K562 (cell line): ENCODE results near the gene SPRED2. TPM values are rescaled to one million over a fixed set of nuclear protein-coding genes. Genes with fewer than 3 reads are reported as not detected.
A peak's percentile ranks its signal among the peaks of the same experiment; 100 is the strongest.

ENCODE experiments used
- BRD9 ChIP-seq: fragments of 450-650 bp; IDR thresholded peaks from 2 replicates; pipeline ENCODE4 v1.6.1; 2018; ENCODE audit warnings: low read depth; ENCODE audit not compliant: partially characterized antibody
- CBX3 ChIP-seq, 2 experiments: IDR thresholded peaks; 1 replicate in 1 of 2; 2 replicates in 1 of 2; pipeline ENCODE4 v1.6.1; 2012; ENCODE audit warnings: inconsistent platforms in 2 of 2, low read length in 2 of 2, borderline replicate concordance in 1 of 2, control low read depth in 1 of 2
- CHD1 ChIP-seq: fragments of 200-600 bp; sonication (generic); IDR thresholded peaks from one replicate; pipeline ENCODE4 v1.6.1; 2012; ENCODE audit warnings: mild to moderate bottlenecking, moderate library complexity, low read length, inconsistent platforms
- CUX1 ChIP-seq: fragments of 200-800 bp; sonication (Bioruptor generic); IDR thresholded peaks from 2 replicates; pipeline ENCODE4 v1.6.1; 2016; ENCODE audit warnings: missing genetic modification characterization, missing compliant biosample characterization
- CXXC5 ChIP-seq: fragments of 250-450 bp; sonication (Bioruptor Pico); IDR thresholded peaks from 2 replicates; pipeline ENCODE4 v1.8.0; 2022; ENCODE audit warnings: inconsistent platforms, mild to moderate bottlenecking, moderate library complexity
- E2F3 ChIP-seq: fragments of 250-450 bp; sonication (Bioruptor Pico); IDR thresholded peaks from 2 replicates; pipeline ENCODE4 v1.4.0; 2020; ENCODE audit warnings: mild to moderate bottlenecking
- EP300 ChIP-seq: IDR thresholded peaks from 2 replicates; pipeline ENCODE4 v1.6.1; 2012; ENCODE audit warnings: low read length, improper control_type of control experiment
- ETV1 ChIP-seq: fragments of 450-650 bp; conservative IDR thresholded peaks from 2 replicates; pipeline ENCODE4 v1.6.1; 2016; ENCODE audit warnings: missing genetic modification characterization, control low read depth, low read depth, missing compliant biosample characterization
- HDAC8 ChIP-seq: fragments of 450-650 bp; IDR thresholded peaks from 2 replicates; pipeline ENCODE4 v1.6.1; 2016; ENCODE audit warnings: mild to moderate bottlenecking, missing genetic modification characterization, moderate library complexity, missing compliant biosample characterization
- MAFK ChIP-seq: IDR thresholded peaks from 2 replicates; pipeline ENCODE4 v1.6.1; 2011; ENCODE audit warnings: low read length, improper control_type of control experiment
- MYNN ChIP-seq, 2 experiments: sonication (generic); formaldehyde crosslinking in 1 of 2; IDR thresholded peaks; 2 replicates each; pipeline versions ENCODE4 v1.5.0 to v1.6.1; 2016 to 2020; ENCODE audit warnings: antibody characterized with exemption in 1 of 2, missing genetic modification reagents in 1 of 2
- NCOA4 ChIP-seq: fragments of 450-650 bp; IDR thresholded peaks from 2 replicates; pipeline ENCODE4 v1.6.1; 2018; ENCODE audit warnings: mild to moderate bottlenecking; ENCODE audit not compliant: partially characterized antibody
- RBM15 ChIP-seq: fragments of 200-400 bp; formaldehyde crosslinking; IDR thresholded peaks from 2 replicates; pipeline ENCODE4 v1.6.1; 2018; ENCODE audit warnings: mild to moderate bottlenecking, low read length, moderate library complexity; ENCODE audit not compliant: insufficient read depth
- SRSF9 ChIP-seq: fragments of 200-400 bp; formaldehyde crosslinking; IDR thresholded peaks from 2 replicates; pipeline ENCODE4 v1.6.1; 2017; ENCODE audit warnings: low read depth, low read length, borderline replicate concordance
- polyA plus RNA-seq, 8 experiments: library from polyadenylated mRNA; depleted of rRNA in 4 of 8; stranded (reverse) in 5 of 8; unstranded in 3 of 8; fragments of >200 nt; fragmentation: Nextera tagmentation in 2 of 8; fragmentation: Illumina TruSeq in 1 of 8; extraction: Ambion mirVana in 2 of 8; extraction: Trizol in 1 of 8; gene quantifications; 2 replicates each; pipeline versions ENCODE4 v1.2.1 to v1.2.3, GENCODE V29; 2011 to 2014; ENCODE audit warnings: inconsistent platforms in 1 of 8, missing spikeins in 1 of 8
- total RNA-seq, 7 experiments: library from RNA; depleted of rRNA in 6 of 7; stranded (reverse); fragments of >200 nt in 6 of 7; fragmentation: Illumina TruSeq in 2 of 7; extraction: Trizol in 2 of 7; gene quantifications; 2 replicates each; pipeline versions ENCODE4 v1.2.1 to v1.2.3, GENCODE V29; 2011 to 2021; ENCODE audit warnings: low replicate concordance in 1 of 7
- TF ChIP-seq, protein P1 (sequence below), 3 experiments: IDR thresholded peaks in 2 of 3; conservative IDR thresholded peaks in 1 of 3; 2 replicates each; pipeline ENCODE4 v1.5.1; 2011 to 2012; ENCODE audit warnings: low read length in 3 of 3, mild to moderate bottlenecking in 3 of 3, control low read depth in 2 of 3, improper control_type of control experiment in 1 of 3, inconsistent platforms in 1 of 3, low read depth in 1 of 3, mixed read lengths in 1 of 3, moderate library complexity in 1 of 3; ENCODE audit not compliant: insufficient read depth in 2 of 3
- TF ChIP-seq, protein P2 (sequence below): fragments of 450-650 bp; IDR thresholded peaks from 2 replicates; pipeline ENCODE4 v1.6.1; 2018; ENCODE audit warnings: mild to moderate bottlenecking, low read depth; ENCODE audit not compliant: partially characterized antibody

SPRED2 gene
- total and polyA plus RNA-seq, 9 of the 15 experiments (the other 6 are each of a cell fraction or from before 2014, with no cell fraction given): 4.6 to 50.8 (median 14.1) TPM

DNA sequence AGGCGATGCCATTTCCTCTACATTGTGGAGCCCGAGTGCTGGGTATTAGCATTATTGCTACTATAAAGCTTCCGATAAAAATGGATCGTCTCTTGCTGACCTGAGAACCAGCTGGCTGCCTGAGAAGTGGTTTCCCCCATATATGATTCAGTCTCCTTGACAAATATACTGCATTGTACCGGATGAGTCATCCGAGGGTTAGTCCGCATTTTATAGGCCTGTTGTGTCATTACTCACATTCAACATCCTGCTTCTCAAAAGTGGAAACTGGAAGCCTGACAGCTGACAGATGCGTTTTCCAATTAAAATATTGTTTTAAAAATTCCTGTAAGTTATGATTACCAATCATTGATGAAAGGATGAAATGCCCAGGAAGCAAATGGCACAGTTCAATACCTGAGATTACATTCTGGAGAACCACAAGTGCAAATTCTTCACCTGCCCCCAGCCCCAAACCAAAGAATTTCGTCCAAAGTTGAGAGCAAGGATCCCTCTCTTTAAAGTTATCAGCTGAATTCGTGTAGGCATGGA is 65.7 kb downstream of the SPRED2 start (continued):
- TF ChIP-seq, protein P1, sequence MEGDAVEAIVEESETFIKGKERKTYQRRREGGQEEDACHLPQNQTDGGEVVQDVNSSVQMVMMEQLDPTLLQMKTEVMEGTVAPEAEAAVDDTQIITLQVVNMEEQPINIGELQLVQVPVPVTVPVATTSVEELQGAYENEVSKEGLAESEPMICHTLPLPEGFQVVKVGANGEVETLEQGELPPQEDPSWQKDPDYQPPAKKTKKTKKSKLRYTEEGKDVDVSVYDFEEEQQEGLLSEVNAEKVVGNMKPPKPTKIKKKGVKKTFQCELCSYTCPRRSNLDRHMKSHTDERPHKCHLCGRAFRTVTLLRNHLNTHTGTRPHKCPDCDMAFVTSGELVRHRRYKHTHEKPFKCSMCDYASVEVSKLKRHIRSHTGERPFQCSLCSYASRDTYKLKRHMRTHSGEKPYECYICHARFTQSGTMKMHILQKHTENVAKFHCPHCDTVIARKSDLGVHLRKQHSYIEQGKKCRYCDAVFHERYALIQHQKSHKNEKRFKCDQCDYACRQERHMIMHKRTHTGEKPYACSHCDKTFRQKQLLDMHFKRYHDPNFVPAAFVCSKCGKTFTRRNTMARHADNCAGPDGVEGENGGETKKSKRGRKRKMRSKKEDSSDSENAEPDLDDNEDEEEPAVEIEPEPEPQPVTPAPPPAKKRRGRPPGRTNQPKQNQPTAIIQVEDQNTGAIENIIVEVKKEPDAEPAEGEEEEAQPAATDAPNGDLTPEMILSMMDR (IDR thresholded peaks at IDR 0.05 in 2 of 3, conservative IDR thresholded peaks at IDR 0.05 in 1 of 3; ENCODE audit: insufficient read depth in 2 of 3, low read depth in 1 of 3, low read length in 3 of 3): no peak
- no peak for TF ChIP-seq HDAC8 (tag)
- no peak for TF ChIP-seq BRD9
- no peak for TF ChIP-seq CBX3 (IDR thresholded peaks at IDR 0.05; ENCODE audit: borderline replicate concordance in 1 of 2, low read length in 2 of 2)
- TF ChIP-seq E2F3 (CRISPR knock-in tag): no peak
- TF ChIP-seq EP300: peak; percentile 63; the same call in 1 of the 2 replicates
- TF ChIP-seq RBM15: no peak
- no peak for TF ChIP-seq CHD1
- TF ChIP-seq SRSF9: no peak
- TF ChIP-seq MAFK: peak; percentile 50; the same call in 1 of the 2 replicates
- TF ChIP-seq NCOA4: no peak
- peak; percentile 66 for TF ChIP-seq CXXC5 (CRISPR knock-in tag)
- TF ChIP-seq MYNN (IDR thresholded peaks at IDR 0.05): peak; percentile 23; the same call in 1 of the 2 replicates
- TF ChIP-seq MYNN (CRISPR knock-in tag; IDR thresholded peaks at IDR 0.05): no peak
- TF ChIP-seq, protein P2, sequence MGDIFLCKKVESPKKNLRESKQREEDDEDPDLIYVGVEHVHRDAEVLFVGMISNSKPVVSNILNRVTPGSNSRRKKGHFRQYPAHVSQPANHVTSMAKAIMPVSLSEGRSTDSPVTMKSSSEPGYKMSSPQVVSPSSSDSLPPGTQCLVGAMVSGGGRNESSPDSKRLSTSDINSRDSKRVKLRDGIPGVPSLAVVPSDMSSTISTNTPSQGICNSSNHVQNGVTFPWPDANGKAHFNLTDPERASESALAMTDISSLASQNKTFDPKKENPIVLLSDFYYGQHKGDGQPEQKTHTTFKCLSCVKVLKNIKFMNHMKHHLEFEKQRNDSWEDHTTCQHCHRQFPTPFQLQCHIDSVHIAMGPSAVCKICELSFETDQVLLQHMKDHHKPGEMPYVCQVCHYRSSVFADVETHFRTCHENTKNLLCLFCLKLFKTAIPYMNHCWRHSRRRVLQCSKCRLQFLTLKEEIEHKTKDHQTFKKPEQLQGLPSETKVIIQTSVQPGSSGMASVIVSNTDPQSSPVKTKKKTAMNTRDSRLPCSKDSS: no peak
- TF ChIP-seq ETV1: peak; percentile 69
- no peak for TF ChIP-seq CUX1 (CRISPR knock-in tag)
